Stomach (tissue), 4 donors: ENCODE results near the gene FSTL4.

Source experiments
- CTCF ChIP-seq, 7 experiments: fragments of 450-650 bp in 4 of 7; fragments of 200-600 bp in 3 of 7; sonication (generic) in 3 of 7; IDR thresholded peaks; one replicate each; pipeline ENCODE4 v1.5.1; 2016 to 2019; ENCODE audit warnings: antibody characterized with exemption in 7 of 7, control low read depth in 2 of 7, mild to moderate bottlenecking in 1 of 7
- POLR2A ChIP-seq, 4 donors: fragments of 450-650 bp; IDR thresholded peaks; one replicate each; pipeline ENCODE4 v1.6.1; 2016; ENCODE audit warnings: antibody characterized with exemption in 4 of 4, control low read depth in 2 of 4, mild to moderate bottlenecking in 1 of 4, moderate library complexity in 1 of 4

- TF ChIP-seq POLR2A (IDR thresholded peaks at IDR 0.05) (no peak), CTCF (IDR thresholded peaks at IDR 0.05) (no peak)
Measured at GRCh38 chr5:133642153-133642722, 29.9 kb upstream of the FSTL4 start.
